Lower leg skin (tissue), 3 donors: Measurements from ENCODE around the gene SLC1A4.

Experiments
- CTCF ChIP-seq, 3 donors: fragments of 450-650 bp; IDR thresholded peaks; one replicate each; pipeline ENCODE4 v1.5.1; 2016; ENCODE audit warnings: antibody characterized with exemption in 3 of 3, mild to moderate bottlenecking in 3 of 3, moderate library complexity in 2 of 3
- POLR2A ChIP-seq, 2 donors: fragments of 450-650 bp; IDR thresholded peaks; one replicate each; pipeline ENCODE4 v1.6.1; 2016 to 2017; ENCODE audit warnings: antibody characterized with exemption in 2 of 2, mild to moderate bottlenecking in 1 of 2, moderate library complexity in 1 of 2

GRCh38 chr2:64976276-64976675, 12.9 kb upstream of the SLC1A4 start:
- no peak for TF ChIP-seq POLR2A (IDR thresholded peaks at IDR 0.05)
- no peak for TF ChIP-seq CTCF (IDR thresholded peaks at IDR 0.05)
